Suppressor macrophage (primary cell): ENCODE results near the gene FEM1A.
"Not testable (repeated sequence)": the region's sequence is repeated elsewhere in the genome, so short reads cannot be mapped to it uniquely, and the experiment has no call there.

ENCODE experiments used
- DNase-seq, 4 experiments: peaks; one replicate each; pipeline ENCODE4 v3.0.0-alpha.2; 2020 to 2022
- total RNA-seq, 17 experiments: gene quantifications; one replicate each; lab custom pipeline; 2026; ENCODE audit warnings: mixed read lengths in 6 of 17, inconsistent platforms in 3 of 17; lab: John Stamatoyannopoulos, UW

Gene FEM1A
- total RNA-seq: 27.0 to 107 (median 65.2) reads per million in 17 experiments

- peak; percentile 99 to 100 (median 100) for DNase-seq
Observed at GRCh38 chr19:4791183-4792018, at the start of gene FEM1A. Gene FEM1A, plus strand, starts transcription at chr19:4791734. Its CDS starts 121 bp downstream, at chr19:4791855.

GRCh38 chr19:4742723-4743646 is 48.5 kb upstream of the FEM1A start:
- DNase-seq: no peak

GRCh38 chr19:4744451-4745174 is 46.9 kb upstream of the FEM1A start:
- DNase-seq: peak; percentile 59 to 77 (median 70)

GRCh38 chr19:4745175-4745574 is 46.4 kb upstream of the FEM1A start:
- not testable (repeated sequence) for DNase-seq

GRCh38 chr19:4745986-4746385 is 45.5 kb upstream of the FEM1A start:
- DNase-seq: no peak

DNA sequence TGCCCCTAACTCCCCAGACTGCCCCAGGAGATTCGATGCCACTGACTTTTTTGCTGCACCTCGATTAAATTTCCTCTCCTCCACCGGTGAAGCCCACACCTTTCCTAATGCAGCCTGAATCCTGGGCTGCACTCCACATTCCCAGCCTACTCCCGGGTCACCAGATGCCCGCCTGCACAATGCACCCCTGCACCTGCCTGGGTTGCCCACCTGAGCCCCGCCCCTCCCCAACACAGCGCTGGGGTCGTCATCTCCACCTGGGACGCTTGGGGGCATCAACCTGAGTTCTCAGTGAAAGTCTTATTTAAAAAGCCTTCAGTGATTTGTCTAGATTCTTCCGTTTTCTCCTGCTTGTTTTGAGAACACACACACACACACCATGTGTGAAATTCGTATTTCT is 43.3 kb upstream of the FEM1A start:
- no peak for DNase-seq

- DNase-seq: peak in 2 of 4 experiments; percentile 10 to 13
Observed at GRCh38 chr19:4748589-4748988, 42.9 kb upstream of the FEM1A start.

DNA sequence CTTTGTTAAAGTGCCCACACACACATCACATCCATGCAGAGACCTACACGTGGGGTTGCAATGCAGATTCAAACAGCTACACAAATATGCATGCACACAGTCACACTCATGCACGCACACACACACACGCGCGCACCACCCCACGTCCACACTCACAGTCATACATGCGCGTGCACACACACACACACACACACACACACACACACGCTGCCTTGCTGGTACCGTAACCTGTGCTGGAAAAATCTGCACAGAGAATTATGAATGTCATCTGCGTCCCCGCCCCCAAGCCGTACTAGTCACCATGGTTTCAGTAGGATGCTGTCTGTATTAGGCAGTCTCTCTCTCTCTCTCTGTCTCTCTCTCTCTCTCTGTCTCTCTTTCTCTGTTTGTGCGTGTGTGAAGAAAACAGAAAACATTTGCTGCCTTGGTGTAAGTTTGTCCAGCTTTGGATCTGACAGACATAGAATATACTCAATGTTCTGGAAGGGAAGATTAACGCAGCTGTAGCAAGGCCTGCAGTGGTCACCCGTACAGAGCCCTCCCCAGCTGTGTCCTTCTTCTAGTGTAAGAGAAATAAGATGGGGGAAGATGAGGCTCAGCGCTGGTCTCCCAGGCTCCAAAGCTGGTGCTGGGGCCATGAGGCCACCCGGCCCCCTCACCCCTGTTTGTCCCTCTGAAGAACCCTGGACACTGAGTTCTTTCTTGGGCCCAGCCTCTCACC is 41.5 kb upstream of the FEM1A start:
- DNase-seq: no peak

DNA sequence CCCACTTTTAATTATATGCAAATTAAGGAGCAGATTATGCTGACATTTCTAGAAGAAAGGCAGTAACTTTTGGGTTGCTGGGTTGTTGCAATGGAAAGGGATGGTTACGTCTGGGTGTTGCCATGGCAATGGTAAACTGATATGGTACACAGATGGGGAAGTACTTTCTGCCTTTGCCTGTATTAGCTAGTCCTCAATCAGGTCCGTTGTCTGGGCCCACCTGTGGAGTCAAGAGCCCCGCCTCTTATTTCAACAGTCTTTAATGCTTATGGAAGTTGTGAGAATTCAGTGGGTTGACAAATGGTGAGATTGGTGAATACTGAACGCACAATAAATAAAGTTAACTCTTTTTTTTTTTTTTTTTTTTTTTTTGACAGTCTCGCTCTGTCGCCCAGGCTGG is 37.3 kb upstream of the FEM1A start:
- peak in 2 of 4 experiments; percentile 15 to 34 for DNase-seq

GRCh38 chr19:4755459-4755858 is 36.1 kb upstream of the FEM1A start:
- DNase-seq: no peak

DNA sequence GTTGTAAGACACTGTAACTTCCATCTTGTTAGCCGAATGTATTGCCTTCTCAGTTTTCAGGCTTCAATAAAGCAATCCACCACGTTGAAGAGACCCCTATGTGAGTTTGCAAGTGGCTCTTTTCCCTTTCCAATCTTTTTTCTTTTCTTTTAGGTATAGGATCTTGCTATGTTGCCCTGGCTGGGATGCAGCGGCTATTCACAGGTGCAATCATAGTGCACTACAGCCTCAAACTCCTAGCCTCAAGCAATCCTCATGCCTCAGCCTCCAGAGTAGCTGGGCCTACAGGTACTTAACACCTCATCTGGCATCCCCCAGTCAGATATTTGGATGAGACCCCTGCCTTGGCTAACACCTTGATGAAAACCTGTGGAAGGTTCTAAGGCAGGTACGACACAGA is 33.5 kb upstream of the FEM1A start:
- DNase-seq: no peak

GRCh38 chr19:4758659-4759058 is 32.9 kb upstream of the FEM1A start:
- no peak for DNase-seq

GRCh38 chr19:4759388-4760284 is 31.9 kb upstream of the FEM1A start:
- peak; percentile 93 to 96 (median 94) for DNase-seq

- DNase-seq: no peak
Observed at GRCh38 chr19:4760285-4760650, 31.3 kb upstream of the FEM1A start.

- DNase-seq: no peak
Observed at GRCh38 chr19:4763021-4763420, 28.5 kb upstream of the FEM1A start.

DNA sequence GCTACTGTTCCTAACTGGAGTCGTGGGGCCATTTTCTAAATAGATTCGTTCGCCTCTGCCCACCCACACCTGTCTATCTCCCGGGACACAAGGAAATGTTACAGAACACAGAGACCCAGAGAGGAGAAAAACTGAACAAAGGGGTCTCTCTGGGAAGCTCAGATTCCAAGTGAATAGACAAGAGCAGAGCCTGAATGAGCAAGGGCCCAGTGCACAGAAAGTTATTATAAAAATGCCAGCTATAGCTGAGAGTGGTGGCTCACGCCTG is 27.2 kb upstream of the FEM1A start:
- DNase-seq: no peak

DNA sequence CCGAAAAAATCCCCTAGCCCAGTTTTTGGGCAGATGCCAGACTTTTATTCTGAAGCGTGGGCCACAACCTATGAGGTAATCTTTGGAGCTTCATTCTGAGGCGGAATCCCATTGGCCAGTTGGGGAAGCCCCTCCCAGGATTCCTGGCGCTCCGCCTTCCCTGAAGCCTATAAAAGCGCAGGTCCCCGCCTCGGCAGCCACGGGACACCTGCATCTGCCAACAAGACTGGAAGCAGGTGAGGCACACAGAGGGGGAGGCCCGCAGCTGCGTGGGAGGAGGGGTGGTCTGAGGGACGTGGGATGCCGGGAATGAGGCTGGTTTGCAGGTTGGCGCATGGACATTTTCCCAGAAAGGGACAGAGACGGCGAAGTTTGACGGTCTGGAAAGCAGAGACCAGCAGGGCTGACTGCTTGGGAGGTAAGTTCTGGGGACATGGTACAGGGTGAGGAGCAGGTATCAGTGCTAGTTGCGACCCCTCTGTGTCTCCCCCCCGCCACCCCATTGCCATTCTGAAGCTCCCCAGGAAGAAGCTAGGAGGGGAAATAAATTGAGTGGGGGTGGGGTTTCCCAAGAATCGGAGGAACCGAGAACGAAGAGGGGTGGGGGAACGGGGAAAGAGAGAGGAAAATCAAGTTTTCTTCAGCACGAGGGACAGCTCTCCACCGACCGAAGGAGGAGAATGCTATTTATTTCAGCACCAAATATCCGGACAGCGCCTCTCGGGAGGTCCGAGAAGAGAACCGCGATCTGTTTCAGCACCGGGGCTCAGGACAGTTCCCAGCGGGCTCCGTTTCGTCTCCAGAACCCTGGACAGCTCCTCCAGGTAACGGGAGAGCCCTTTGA is 22.4 kb upstream of the FEM1A start:
- DNase-seq: peak; percentile 80 to 86 (median 82)

DNA sequence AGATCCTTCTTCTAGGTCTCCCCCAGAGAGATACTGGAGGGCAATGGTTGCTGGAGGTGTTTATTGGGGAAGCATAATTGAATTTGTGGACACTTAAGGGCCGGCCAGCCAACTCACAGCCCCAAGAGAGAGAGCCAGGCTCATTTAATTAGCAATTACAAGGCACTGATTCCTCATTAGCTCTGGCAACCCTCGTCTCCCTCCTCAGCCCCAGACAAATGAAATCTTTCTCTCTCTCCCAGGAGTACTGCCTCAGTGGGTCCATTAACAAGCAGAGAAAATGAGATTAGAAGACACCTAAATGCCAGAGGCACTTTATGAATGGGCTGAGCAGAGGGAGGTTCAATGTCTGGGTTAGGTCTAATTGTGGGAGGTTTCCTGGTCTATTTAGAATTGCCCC is 19.0 kb upstream of the FEM1A start:
- no peak for DNase-seq

- no peak for DNase-seq
Observed at GRCh38 chr19:4773047-4773640, 18.4 kb upstream of the FEM1A start.

- DNase-seq: no peak
Observed at GRCh38 chr19:4774136-4774535, 17.4 kb upstream of the FEM1A start.
